GM18951 (cell line): ENCODE data around the gene MXI1.
"Not testable (repeated sequence)": the region's sequence is repeated elsewhere in the genome, so short reads cannot be mapped to it uniquely, and the experiment has no call there.

Experiments
- POLR2A ChIP-seq: IDR thresholded peaks from 4 replicates; pipeline ENCODE4 v1.6.1; 2011; ENCODE audit warnings: mild to moderate bottlenecking; ENCODE audit not compliant: insufficient read length, insufficient read depth; ENCODE audit errors: extremely low read depth
- in situ Hi-C: fragments of 300-500 bp; cut with MboI; formaldehyde crosslinking; loops from one replicate; pipeline ENCODE4 v1.12.0; 2022; ENCODE audit warnings: low sequenced_read_pairs, mixed read lengths, inconsistent platforms; ENCODE audit not compliant: unreplicated experiment

Gene MXI1

GRCh38 chr10:110200503-110200902 is 6.9 kb upstream of the MXI1 start:
- no peak for TF ChIP-seq POLR2A
- in situ Hi-C loops: no loop called here

GRCh38 chr10:110201046-110201445 is 6.4 kb upstream of the MXI1 start:
- in situ Hi-C loops: not testable (repeated sequence)

GRCh38 chr10:110203500-110204455 is 3.6 kb upstream of the MXI1 start:
- in situ Hi-C loops: no loop called here
- no peak for TF ChIP-seq POLR2A

DNA sequence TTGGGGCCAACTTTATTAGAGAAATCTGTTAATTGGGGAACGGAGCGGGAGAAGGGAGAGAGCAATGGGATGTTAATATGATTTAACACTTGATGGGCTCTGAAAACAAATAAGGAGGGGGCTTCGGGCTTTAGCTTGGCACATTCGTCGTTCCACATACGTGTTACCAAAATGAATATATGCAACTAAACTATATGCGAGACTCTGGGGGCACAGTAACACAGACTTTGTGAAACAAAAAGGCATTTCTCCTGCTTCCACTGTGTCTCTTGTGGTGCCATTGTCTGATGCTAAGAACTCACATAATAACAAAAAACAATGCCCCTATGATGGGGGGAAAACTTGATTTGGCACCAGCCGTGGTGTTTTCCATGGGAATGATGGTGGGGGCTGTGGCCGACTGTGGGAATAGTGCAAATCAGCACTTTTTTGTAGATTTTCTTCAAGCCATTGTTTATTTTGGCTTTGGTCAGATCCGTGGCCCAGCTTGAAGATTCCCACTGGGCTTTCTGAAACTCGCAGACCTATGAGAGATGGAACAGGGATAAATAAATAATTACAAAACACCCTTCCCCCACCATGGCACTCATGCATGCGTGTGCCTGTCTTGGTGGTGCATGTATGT is 2.2 kb upstream of the MXI1 start:
- in situ Hi-C loops: no loop called here
- no peak for TF ChIP-seq POLR2A

GRCh38 chr10:110207805-110208613 is 604 bp downstream of the MXI1 start:
- no peak for TF ChIP-seq POLR2A
- in situ Hi-C loops: no loop called here

- no peak for TF ChIP-seq POLR2A
- in situ Hi-C loops: no loop called here
Measured at GRCh38 chr10:110208614-110209453, 1.4 kb downstream of the MXI1 start.

DNA sequence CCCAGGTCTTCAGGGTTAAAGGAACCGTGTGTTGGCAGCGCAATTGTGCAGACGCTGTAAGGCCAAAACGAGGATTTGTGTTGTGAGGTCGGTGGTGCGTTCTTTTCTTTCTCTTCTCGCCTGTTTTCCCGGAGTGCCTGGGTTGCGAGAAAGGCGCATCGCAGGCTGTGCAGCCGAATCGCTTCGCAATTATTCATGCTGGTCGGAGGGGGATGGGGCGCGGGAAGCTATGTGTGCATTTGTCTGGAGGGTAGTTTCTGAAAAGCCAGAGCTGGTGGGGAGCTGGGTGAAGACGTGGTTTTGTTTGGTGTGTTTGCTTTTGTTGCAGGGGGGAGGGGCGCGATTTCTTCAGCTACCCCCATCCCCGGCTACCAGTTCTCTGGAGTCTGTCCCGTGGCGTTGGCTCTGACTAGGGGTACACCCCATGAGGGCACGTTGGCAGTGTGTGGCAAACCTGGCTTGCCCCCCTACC is 2.1 kb downstream of the MXI1 start:
- in situ Hi-C loops: no loop called here
- TF ChIP-seq POLR2A: no peak

GRCh38 chr10:110209926-110210673 is 2.7 kb downstream of the MXI1 start:
- no peak for TF ChIP-seq POLR2A
- in situ Hi-C loops: no loop called here

GRCh38 chr10:110210674-110211464 is 3.5 kb downstream of the MXI1 start:
- TF ChIP-seq POLR2A: no peak
- in situ Hi-C loops: no loop called here

GRCh38 chr10:110211465-110211843 is 4.0 kb downstream of the MXI1 start:
- TF ChIP-seq POLR2A: no peak
- in situ Hi-C loops: no loop called here

GRCh38 chr10:110212119-110213006 is 5.0 kb downstream of the MXI1 start:
- in situ Hi-C loops: no loop called here
- TF ChIP-seq POLR2A: no peak
